Activated CD4-positive, CD25-positive, alpha-beta regulatory T cell treated with anti-CD3 and anti-CD28 coated beads, Interleukin-2, amount 50 U/mL, for 72 hours (primary cell): ENCODE data around the gene HOXD3.

Source experiments
- DNase-seq: peaks from one replicate; pipeline ENCODE4 v3.0.0; 2021

The HOXD3 gene

DNA sequence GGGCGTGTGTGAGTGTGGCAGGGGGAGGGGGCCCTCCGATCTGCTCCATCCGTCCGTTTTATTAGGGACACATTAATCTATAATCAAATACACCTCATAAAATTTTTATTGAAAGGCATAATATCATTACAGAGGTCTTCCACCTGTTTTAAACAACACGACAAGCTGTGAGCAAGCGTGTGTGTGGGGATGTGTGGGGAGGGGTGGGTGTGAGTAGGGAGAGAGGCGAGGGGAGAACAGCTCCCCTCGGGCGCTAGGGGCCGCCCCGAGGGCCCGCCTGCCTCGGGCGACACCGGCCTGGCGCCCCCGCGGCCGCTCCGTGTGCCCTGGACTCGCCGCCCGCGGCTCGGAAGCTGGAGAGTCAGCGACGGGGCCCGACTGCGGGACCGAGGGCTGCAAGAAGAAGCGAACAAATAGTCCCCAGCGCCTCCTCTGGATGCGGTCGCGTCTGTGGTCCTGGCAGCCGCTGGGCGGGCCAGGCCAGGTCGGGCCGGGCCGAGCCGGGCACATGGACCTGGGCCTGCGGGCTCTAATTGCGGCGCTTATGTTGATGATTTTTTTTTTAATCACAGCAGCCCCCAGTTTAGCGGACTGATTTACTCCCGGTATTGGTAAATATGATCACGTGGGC, 34.9 kb upstream of the HOXD3 start:
- no peak for DNase-seq

DNA sequence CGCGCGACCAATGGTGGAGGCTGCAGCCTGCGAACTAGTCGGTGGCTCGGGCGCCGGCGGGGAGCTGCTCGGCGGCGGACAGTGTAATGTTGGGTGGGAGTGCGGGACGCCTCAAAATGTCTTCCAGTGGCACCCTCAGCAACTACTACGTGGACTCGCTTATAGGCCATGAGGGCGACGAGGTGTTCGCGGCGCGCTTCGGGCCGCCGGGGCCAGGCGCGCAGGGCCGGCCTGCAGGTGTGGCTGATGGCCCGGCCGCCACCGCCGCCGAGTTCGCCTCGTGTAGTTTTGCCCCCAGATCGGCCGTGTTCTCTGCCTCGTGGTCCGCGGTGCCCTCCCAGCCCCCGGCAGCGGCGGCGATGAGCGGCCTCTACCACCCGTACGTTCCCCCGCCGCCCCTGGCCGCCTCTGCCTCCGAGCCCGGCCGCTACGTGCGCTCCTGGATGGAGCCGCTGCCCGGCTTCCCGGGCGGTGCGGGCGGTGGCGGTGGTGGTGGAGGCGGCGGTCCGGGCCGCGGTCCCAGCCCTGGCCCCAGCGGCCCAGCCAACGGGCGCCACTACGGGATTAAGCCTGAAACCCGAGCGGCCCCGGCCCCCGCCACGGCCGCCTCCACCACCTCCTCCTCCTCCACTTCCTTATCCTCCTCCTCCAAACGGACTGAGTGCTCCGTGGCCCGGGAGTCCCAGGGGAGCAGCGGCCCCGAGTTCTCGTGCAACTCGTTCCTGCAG, 34.3 kb upstream of the HOXD3 start, which contains the start of gene HOXD9:
Gene HOXD9, plus strand, starts transcription at position 37 of the 728 bp plus-strand sequence. Its CDS starts 50 bp downstream, at position 87.
- no peak for DNase-seq

DNA sequence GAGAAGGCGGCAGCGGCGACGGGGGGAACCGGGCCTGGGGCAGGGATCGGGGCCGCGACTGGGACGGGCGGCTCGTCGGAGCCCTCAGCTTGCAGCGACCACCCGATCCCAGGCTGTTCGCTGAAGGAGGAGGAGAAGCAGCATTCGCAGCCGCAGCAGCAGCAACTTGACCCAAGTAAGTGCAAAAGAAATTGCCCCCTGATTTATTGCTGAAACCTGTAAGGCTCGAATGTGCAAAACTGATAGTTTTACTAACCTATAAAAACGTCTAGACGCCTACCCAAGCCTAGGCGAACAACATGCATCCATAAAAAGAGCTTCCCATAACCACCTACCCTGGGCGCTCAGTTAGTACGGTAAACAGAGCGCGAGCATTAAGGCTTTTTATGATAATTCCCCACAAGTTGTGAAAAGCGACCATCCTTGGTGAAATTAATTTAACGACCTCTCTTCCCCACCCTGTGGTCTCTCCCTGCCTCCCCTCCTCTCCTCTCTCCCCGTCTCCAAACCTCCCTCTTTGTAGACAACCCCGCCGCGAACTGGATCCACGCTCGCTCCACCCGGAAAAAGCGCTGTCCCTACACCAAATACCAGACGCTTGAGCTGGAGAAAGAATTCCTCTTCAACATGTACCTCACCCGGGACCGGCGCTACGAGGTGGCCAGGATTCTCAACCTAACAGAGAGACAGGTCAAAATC, 33.5 kb upstream of the HOXD3 start:
- DNase-seq: no peak

DNA sequence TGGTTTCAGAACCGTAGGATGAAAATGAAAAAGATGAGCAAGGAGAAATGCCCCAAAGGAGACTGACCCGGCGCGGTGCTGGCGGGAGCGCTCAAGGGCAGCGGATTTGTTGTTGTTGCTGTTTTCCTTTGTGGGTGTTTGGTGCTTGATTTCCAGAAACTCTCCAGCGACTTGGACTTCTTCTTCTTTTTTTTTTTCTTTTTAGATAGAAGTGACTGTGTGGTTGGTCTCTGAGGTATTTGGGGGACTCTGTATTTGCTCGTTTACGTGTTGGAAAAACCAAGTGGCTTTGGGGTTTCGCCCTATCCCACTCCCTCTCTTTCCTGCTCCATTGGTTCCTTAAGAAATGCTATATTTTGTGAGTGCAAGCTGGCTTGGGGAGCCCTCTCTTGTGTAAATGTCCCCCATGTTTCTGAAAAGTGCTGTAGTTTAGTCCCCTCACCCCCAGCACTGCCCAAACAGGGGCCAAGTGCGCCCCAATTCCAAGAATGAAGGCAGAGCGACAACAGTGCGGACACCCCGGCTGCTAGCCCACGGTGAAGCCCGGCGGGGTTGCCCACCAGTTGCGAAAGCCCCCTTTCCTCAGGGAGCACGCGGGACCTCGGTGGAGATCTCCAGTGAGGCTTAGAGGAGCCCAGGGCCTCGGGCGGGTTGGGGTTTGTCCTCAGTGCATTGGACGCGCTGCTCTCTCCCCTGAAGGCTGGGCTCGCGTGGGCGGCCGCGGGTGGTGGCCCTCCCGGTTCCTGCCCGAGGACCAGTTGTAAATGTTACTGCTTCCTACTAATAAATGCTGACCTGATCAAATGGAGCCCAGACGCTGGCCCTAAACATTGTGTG, 32.8 kb upstream of the HOXD3 start:
- no peak for DNase-seq

DNA sequence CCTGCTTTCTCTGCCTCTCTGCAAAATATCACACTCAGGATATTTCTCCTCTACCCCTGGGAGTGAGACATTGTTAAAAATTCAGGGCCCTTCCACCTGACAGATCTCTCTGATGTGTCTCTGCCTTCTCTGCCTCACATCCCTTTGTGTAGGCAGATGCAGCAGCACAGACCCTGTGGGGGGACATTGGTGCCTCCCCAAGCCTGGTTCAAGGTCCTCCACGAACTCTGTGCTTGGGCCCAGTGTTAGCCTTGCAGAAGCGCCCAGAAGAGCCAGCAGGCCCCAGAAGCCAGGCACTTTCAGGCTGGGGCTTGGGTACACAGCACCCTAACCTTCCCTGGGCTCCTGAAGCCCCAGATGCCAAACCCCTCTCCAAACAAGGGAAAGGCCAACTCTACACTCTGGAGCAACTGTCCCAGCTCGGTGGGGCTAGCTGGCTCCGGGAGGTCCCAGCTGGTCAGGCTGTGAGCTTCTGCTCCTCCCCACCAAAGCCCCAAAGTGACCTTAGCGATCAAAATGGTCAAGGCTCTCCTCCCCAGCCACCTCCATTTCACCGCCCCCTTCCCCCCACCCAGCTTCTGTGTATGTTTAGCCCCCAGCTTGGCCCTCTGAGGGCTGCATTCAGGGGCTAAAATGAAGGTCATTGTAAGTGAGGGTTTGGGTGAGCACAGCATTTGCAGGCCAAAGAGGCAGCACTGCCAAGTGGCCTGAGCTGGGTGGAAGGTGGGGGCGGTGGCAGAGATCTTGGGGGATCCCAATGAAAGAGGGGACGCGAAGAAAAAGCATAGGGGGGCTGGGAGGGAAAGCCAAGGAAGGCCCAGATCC, 31.9 kb upstream of the HOXD3 start:
- DNase-seq: no peak

DNA sequence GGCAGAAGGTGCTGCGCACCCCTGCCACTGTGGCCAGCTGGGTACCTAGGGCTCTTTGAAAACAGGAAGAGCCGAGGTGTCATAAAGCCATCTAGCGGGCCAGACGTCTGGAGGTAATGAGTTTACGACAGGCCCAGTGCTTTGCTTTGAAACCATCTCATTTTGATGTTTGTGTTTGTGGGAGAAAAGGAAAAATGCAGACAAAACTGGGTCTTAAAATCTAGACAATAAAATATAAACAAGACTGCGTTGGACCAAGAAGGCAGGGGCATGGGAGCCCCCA, 31.4 kb upstream of the HOXD3 start:
- no peak for DNase-seq

DNA sequence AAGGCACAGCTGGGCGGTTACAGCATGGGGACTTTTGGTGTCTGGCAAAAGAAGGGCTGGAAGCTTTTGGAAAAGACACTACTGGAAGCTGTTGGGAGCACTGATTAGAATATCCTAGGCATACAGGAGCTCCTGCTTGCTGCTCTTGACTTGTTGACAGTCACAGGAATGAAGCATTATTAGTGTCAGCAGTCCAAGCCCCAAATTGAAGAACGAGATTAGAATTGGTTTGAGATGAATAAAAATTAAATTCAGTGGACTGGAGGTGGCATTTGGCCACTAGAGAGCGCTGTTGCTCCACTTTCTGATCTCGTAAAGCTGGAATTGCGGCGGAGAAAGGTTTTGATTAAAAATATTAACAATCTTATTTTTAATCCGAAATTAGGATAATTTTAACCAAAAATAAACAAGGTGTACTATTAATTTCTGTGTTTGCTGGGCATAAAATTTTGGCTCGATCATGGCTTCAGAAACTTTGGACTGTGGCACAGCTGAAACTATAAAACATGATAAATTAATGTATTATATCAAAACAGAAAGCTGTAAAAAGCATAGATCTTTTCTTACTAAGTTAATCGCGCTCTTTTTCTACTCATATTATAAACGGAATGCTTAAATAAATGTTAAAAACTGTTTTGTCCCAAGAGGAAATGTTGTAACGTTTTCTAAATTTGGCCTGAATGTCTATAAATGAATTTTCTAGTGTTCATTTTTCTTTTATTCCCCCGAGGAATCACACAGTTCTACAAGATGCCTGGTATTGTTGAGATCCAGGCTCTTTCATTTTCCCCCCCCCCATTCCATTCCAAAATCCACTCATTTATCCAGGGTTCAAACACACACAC, 30.0 kb upstream of the HOXD3 start:
- peak; percentile 67 for DNase-seq

DNA sequence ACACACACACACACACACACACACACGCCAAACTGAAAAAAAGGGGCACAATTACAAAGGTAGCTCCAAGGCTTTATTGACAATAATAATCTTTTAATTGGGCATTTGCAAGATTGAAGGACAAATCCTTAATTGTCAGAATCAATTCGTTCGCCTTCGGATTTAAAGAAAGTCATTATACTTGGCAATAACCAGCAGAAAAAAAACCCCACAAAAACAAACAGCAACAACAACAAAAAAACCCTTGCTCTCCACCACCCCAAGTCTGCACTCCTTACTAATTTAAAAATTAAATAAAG, 29.4 kb upstream of the HOXD3 start:
- DNase-seq: no peak

DNA sequence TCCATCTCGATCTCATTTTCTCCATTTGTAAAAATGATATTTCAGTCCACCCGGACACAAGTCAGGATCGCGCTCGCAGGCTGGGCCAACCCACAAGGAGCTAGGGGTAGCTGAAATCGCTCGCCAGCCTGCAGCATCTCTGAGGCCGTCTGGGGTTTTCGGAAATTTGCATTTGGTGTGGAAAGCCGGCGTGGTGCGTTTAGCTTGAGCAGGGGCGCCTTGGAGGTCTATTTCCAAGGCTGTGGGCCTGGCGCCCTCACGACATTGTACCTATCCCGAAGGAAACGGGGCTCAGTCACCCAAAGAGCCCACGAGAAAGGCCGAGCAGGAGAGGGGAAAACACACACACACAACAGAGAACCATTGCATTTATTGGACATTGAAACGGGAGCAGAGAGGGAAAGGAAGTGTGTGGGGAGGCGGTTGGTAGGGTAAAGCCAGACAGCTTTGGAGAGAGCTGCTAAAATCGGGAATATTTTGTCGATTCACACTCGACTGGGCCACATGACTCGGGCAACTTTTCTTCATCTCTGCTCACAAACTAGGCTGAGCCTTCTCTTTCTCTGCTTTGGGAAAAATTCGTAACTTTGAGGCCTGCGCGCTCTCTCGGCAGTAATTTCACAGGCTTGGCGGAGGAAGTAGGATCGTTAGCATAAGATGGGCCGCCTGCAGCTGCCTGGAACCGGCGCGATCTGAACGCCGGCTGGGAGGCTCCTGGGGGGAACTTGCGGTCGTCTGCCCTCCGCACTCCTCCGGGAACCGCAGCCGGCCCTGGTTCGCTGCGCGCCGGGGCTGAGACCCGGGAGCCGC, 28.7 kb upstream of the HOXD3 start:
- DNase-seq: no peak

DNA sequence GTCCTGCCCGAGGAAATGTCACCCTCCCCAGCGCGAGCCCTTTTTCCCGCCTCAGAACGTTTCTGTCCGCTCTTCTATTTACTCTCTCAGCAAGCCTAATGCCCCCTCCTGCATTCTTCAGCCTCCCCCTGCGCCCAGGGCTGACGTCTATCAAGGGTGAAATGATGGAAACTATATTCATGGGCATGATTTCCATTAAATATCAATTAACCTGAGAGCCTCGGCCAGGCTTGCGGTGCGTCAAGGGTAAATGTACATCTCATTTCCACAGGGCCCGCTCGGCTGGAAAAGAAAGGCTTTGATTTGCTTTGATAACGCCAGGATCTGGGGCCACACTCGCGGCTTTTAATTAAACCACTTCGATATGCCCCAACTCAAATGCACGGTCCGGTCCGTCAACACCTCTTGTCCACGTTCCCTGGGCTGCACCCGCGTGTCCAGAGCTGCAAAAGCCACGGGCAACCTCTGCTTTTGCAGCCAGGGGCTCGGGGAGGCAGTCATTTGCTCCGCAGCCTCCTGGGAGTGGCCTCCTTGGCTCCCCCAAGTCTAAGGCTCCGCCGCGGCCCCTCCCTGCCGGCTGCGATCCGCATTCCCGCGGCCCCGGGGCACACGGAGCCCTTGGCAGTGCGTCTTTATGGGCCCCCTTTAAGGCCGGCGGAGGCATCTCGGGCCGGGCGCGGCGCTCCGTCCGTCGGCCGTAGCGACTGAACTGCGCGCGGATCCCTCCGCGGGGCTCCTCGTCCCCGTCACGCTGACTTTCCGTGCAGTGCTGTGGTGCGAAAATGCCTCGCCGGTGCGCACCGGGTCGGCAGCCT, 27.9 kb upstream of the HOXD3 start, which contains the start of gene HOXD8:
Gene HOXD8, plus strand, starts transcription at position 724 of the 815 bp plus-strand sequence. CDS start 662 bp downstream, outside the sequence.
- no peak for DNase-seq

DNA sequence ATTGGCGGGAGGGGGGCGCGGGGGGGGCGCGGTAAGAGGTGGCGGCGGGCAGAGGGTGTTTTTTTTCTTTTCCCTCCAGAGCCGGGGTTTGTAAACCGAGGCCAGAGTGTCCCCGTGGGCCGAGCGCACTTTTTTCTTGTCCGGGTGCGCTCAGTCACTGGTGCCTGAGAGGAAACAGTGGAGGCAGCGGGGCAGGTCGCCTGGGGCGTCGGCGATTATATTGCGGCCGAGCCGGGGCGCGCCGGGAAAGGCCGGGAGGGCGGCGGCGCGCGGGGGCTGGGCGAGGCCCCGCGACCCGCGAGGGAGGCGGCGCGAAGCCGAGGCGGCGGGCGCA, 27.3 kb upstream of the HOXD3 start:
- DNase-seq: no peak

DNA sequence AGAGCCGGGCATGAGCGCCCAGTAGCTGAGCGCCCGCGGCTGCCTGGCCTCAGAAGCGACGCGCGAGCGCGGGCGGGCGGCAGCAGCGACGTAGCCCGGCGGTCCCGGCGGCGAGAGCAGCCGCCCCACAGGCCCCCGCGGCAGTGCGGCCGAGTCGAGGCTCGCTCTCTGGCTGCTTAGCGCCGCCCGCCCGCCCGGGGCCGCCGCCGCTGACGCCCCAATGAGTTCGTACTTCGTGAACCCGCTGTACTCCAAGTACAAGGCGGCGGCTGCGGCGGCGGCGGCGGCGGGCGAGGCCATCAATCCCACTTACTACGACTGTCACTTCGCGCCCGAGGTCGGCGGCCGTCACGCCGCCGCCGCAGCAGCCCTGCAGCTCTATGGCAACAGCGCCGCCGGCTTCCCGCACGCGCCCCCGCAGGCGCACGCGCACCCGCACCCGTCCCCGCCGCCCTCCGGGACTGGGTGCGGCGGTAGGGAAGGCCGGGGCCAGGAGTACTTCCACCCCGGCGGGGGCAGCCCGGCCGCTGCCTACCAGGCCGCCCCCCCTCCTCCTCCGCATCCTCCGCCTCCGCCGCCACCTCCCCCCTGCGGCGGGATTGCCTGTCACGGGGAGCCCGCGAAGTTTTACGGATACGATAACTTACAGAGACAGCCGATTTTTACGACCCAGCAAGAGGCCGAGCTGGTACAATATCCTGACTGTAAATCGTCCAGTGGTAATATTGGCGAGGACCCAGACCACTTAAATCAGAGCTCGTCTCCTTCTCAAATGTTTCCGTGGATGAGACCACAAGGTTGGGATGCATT, 26.8 kb upstream of the HOXD3 start:
- no peak for DNase-seq

DNA sequence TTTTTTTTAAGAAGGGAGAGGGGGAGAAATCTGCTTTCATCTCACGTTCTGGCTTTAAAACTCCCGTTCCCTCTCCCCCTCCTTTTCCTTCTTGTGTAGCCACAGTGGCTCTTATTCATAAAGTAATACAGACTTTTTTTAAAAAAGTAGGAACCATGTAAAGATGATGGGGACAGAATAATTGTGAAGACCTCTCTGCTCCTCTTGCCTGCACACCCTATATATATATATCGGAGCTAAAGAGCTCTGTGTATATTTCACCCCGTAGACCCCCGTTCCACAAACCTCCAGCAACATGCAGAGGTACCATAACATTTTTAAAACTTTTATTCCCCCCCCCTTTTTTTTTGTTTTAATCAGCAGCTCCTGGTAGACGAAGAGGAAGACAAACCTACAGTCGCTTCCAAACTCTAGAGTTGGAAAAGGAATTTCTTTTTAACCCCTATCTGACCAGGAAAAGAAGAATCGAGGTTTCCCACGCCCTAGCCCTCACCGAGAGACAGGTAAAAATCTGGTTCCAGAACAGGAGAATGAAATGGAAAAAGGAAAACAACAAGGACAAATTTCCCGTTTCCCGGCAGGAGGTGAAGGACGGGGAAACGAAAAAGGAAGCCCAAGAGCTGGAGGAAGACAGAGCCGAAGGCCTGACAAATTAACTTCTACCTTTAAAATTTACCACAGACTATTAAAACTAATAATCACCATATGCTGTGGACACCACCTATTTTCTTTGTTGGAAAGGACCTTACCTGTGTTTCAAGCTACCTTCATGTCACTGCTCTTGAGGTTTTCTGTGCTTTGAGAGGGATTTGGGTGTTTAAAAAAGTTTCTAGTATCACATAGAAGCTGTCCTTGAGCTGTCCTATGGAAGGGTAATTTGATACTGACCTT, 25.9 kb upstream of the HOXD3 start:
- no peak for DNase-seq

DNA sequence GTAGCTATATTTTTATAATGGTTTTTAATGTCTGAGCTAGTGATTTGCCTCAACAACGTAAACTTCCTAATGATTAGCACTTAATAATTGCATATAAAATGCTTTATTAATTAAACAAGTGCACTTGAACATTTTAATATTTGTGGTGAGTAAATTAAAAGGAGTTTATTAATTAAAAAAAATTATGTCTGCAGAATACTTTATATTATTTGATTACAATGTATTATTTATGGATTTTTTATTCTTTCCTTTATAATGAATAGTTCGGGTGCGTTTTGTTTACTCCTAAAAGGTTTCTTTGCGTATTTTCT, 25.3 kb upstream of the HOXD3 start:
- DNase-seq: no peak

DNA sequence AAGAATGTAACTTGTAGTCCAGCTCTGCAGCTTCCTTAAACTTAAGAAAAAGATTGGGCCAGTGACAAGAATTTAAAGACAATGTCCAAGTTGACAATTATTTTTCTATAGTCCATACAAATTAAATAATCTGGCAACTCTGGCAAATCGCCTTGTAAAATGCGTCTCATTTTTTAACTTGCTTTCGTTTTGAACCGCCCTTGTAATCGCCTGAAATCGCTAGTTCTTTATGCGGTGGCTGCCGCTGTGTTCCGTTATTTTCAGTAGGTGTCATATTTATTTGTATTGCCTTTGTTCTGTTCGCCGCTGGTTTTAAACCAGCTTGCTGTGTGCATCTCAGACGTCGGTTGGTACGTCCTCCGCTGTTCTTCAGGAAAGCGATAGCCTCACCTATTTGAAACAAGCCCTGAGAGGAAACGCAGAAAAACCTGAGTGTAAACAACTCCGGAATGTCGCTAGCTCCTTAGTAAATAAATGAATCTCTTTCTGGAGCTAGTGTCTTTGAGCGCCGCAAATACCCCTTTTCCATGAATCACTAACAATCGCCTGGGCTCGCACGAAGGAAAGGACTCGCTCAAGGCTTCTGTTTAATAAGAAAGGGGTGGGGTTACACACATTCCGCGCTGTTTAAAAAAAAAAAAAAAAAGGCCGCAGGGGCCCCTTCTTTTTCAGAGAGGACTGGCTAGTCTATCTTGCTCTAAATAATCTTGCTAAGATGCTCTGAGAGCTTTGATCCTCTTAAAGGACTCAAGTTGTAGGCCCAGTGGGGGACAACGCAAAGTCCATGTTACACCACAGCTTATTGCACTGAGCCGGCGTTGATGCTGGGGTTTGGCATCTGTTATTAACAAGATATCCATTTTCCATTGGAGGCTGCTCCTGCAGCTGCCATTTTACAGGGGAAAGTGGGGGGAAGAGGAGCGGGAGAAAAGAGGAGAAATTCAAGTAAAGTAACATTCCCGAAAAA, 24.6 kb upstream of the HOXD3 start:
- DNase-seq: no peak

DNA sequence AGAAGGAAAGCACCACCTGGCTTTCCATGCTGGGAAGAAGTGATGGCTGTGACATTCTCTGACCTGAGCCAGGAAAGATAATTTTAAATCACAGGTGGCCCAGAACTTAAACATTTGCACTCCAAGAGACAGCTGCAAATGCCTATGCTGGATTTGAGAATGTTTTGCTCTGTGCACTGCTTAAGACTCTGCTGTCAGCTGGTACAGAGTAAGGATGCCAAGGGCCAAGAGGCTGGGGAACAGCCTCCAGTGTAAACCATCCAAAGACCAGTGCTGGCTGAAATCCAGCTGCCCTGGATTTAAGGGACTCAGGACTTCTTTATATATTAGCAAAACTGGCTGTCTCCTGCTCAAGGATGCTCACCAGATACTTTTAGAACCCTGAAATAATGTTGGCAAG, 23.7 kb upstream of the HOXD3 start:
- DNase-seq: no peak

DNA sequence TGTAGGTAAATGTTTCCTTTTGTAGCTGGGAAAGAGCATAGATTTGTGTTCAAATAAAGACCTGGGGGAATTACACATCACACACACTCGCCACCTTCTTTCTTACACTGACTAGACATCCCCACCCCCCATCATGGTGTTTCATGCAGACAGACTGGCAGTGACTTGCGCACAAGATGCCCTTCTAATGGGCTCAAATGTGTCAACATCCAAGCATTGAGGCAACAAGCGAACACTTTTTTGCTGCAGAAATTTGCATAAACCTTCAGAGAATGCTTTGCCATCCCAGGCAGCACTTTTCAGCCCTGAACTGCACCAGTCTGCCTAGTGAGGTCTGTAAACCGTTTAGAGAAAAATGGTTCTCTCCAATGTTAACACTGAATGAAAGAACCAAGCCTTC, 23.1 kb upstream of the HOXD3 start:
- no peak for DNase-seq
